HFFc6 (cell line): Measurements from ENCODE around the gene TWF2. TPM values are rescaled to one million over a fixed set of nuclear protein-coding genes. Genes with fewer than 3 reads are reported as not detected.

Experiments
- DNase-seq: peaks from one replicate; pipeline ENCODE4 v3.0.0-alpha.2; 2018
- H3K27ac Mint-ChIP-seq: 2 replicates; pipeline ENCODE4 v1.8.0; 2020; ENCODE audit warnings: mild to moderate bottlenecking, mixed read lengths
- H3K27me3 Mint-ChIP-seq: 2 replicates; pipeline ENCODE4 v1.8.0; 2021; ENCODE audit warnings: mild to moderate bottlenecking, moderate library complexity, mixed read lengths; ENCODE audit not compliant: insufficient read depth
- H3K36me3 Mint-ChIP-seq: 2 replicates; pipeline ENCODE4 v1.8.0; 2021; ENCODE audit warnings: low read depth, mixed read lengths
- H3K4me1 Mint-ChIP-seq: 2 replicates; pipeline ENCODE4 v1.8.0; 2020; ENCODE audit warnings: low read depth, mixed read lengths
- H3K4me3 Mint-ChIP-seq: 2 replicates; pipeline ENCODE4 v1.8.0; 2020; ENCODE audit warnings: mild to moderate bottlenecking, moderate library complexity, mixed read lengths
- H3K9me3 Mint-ChIP-seq: 2 replicates; pipeline ENCODE4 v1.8.0; 2020; ENCODE audit warnings: mild to moderate bottlenecking, mixed read lengths
- microRNA-seq: library from miRNA; unstranded; fragments of <30 nt; microRNA quantifications from one replicate; pipeline ENCODE4, GENCODE V29; 2019
- total RNA-seq, 6 experiments: library from RNA; stranded (reverse); fragmentation: NEBNext Ultra II Directional; extraction: Animal tissue kit (Norgen Biotek cat#: 25700); gene quantifications; 2 replicates in 1 of 6; 3 replicates in 5 of 6; pipeline ENCODE4 v1.2.3, GENCODE V29; 2021
- TF ChIP-seq, protein P1 (sequence below): fragments of 200-600 bp; sonication (generic); IDR thresholded peaks from 2 replicates; pipeline ENCODE4 v1.5.0; 2021; ENCODE audit warnings: antibody characterized with exemption, mild to moderate bottlenecking

TWF2 gene
- total RNA-seq, 6 experiments from 2014 or later: 73.9 to 83.0 (median 80.7) TPM

DNA sequence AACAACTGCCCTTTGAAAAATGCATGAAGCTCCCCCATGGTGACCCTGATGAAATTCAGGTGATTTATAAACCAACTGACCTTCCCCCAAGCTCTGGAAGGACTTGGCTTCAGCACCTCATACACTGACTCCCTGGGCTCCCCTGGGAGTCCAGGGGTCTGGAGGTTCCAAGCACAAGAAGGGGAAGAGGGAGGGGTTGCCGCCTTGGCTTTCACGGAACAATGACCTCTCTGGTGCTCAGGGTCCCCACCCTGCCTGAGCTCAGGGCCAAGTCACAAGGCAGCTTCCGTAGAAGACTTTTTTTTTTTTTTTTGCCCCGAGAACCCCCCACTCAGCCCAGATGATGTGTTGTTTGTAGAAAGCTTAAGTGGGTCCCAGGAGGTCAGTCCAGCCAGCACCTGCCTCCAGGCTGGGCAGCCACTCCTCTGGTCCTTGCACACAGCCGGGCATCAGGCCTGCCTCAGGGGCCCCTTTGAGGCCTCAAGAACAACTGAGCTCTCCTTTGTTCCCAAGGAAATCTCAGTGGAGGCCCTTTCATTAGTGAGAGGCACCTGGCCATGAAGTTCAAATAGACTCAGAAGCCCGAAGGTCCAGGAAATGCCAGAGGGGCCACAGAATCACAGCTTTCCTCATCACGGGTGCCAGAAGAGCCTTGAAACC, 55.0 kb downstream of the TWF2 start:
- Mint-ChIP-seq H3K36me3 (no peaks in the 10 kb centered on the region), H3K4me1 (no peaks in the 10 kb centered on the region), H3K4me3 (no peak overlapping the region), H3K9me3 (no peaks in the 10 kb centered on the region), H3K27me3 (peaks cover 9% of the 10 kb centered on the region), H3K27ac (no peak overlapping the region)
- DNase-seq: no peak
- TF ChIP-seq, protein P1, sequence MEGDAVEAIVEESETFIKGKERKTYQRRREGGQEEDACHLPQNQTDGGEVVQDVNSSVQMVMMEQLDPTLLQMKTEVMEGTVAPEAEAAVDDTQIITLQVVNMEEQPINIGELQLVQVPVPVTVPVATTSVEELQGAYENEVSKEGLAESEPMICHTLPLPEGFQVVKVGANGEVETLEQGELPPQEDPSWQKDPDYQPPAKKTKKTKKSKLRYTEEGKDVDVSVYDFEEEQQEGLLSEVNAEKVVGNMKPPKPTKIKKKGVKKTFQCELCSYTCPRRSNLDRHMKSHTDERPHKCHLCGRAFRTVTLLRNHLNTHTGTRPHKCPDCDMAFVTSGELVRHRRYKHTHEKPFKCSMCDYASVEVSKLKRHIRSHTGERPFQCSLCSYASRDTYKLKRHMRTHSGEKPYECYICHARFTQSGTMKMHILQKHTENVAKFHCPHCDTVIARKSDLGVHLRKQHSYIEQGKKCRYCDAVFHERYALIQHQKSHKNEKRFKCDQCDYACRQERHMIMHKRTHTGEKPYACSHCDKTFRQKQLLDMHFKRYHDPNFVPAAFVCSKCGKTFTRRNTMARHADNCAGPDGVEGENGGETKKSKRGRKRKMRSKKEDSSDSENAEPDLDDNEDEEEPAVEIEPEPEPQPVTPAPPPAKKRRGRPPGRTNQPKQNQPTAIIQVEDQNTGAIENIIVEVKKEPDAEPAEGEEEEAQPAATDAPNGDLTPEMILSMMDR: no peak

DNA sequence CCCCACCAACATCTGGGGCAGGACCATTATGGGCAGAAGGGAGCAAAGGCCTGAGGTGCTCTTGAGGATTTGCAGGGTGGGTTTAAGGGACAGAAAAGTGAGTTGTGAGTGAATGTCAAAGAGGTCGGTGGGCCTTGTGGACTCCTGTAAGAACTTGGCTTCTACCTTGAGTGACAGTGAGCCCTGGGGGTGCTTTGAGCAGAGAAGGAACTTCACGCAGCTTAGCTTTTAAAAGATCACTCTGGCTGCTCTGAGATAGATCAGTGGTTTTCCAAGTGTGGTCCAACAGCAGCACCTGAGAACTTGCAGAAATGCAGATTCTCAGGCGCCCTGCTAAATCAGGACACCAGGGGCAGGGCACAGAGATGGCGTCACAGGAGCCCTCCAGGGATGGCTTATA, 56.3 kb downstream of the TWF2 start:
- Mint-ChIP-seq H3K4me3 (no peak overlapping the region), H3K4me1 (no peaks in the 10 kb centered on the region)
- TF ChIP-seq, protein P1: no peak

DNA sequence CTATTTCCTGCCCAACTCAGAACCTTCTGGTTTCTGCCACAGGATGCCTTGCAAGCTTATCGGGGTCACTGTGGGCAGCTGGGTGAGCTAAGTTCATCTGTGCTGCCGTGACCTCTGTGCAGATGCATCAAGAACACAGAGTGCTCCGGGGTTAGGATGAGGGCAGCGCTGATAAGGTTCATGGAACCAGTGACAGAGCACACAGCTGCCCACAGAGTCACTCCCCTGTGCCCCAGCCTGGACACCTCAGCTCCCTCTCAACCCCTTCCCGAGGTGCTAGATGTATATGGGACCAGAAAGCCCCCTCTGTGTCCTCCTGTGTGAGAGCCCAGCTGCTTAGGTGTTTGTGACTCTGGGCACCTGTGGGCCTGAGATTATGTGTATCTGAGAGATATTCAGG, 56.8 kb downstream of the TWF2 start:
- Mint-ChIP-seq H3K36me3 (no peaks in the 10 kb centered on the region), H3K27me3 (peaks cover 17% of the 10 kb centered on the region), H3K4me1 (no peaks in the 10 kb centered on the region), H3K4me3 (no peak overlapping the region), H3K9me3 (no peaks in the 10 kb centered on the region), H3K27ac (no peak overlapping the region)
- TF ChIP-seq, protein P1: no peak
- DNase-seq: no peak

More for the DNA sequence above, 56.3 kb downstream of the TWF2 start:
- H3K27me3 Mint-ChIP-seq: peaks cover 17% of the 10 kb centered on the region
- H3K27ac Mint-ChIP-seq: no peak overlapping the region
- no peaks in the 10 kb centered on the region for H3K9me3 Mint-ChIP-seq
- H3K36me3 Mint-ChIP-seq: no peaks in the 10 kb centered on the region
- no peak for DNase-seq

DNA sequence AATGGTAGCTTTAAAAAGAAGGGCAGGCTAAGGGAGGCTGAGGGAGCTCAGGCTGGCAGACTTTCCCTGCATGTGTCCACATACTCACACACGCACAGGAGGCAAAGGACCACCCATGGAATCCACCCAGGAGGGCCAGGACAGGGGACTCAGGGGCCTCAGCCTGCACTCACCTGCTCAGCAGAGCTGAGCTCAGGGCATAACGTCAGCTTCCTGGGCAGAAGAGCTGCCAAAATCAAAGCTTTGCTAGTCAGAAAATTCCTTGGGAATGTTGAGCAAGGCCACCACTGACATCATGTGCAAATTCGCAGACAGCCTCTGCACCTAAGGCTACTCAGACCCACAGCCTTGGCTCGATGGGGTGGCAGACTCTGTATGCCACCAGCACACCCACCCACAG, 57.4 kb downstream of the TWF2 start:
- peaks cover 17% of the 10 kb centered on the region for H3K27me3 Mint-ChIP-seq
- peak; percentile 39 for DNase-seq
- H3K9me3 Mint-ChIP-seq: no peaks in the 10 kb centered on the region
- TF ChIP-seq, protein P1: no peak
- H3K4me1 Mint-ChIP-seq: no peaks in the 10 kb centered on the region
- H3K4me3 Mint-ChIP-seq: no peak overlapping the region
- H3K36me3 Mint-ChIP-seq: no peaks in the 10 kb centered on the region
- H3K27ac Mint-ChIP-seq: no peak overlapping the region

Small RNA genes within 50 kb of the gene (microRNA-seq; reads per million reads assigned to microRNA genes)
- gene MIRLET7G: 36,481 reads per million, percentile 99 among the genes with 10 or more reads in this experiment

Other genes starting within 250 kb of the TWF2 start
- gene RPL29, start 243.3 kb downstream of the TWF2 start, total RNA-seq: 1,000 to 10,000 TPM; 1,011 to 1,270 (median 1,111) TPM
- 10 to 100 TPM; 31.7 to 43.3 (median 37.4) TPM for gene DUSP7, start 182.6 kb downstream of the TWF2 start, total RNA-seq
- 10 to 100 TPM; 11.0 to 21.3 (median 20.5) TPM for gene POC1A, start 84.7 kb downstream of the TWF2 start, total RNA-seq
- 10 to 100 TPM; 31.5 to 39.1 (median 35.1) TPM for gene ALAS1, start 41.0 kb downstream of the TWF2 start, total RNA-seq
- not detected for gene TLR9, start 13.5 kb downstream of the TWF2 start, total RNA-seq
- 10 to 100 TPM; 20.8 to 23.4 (median 20.9) TPM for gene PPM1M, start 6.6 kb upstream of the TWF2 start, total RNA-seq
- gene WDR82, start 39.5 kb upstream of the TWF2 start, total RNA-seq: 10 to 100 TPM; 55.2 to 62.0 (median 58.6) TPM
- 1 to 10 TPM; 7.0 to 9.9 (median 8.7) TPM for gene GLYCTK, start 48.7 kb upstream of the TWF2 start, total RNA-seq
- 1 to 10 TPM; 1.4 to 2.1 (median 1.8) TPM for gene DNAH1, start 77.2 kb upstream of the TWF2 start, total RNA-seq
- gene BAP1, start 170.8 kb upstream of the TWF2 start, total RNA-seq: 10 to 100 TPM; 58.5 to 72.8 (median 64.1) TPM
- 1 to 10 TPM; 2.9 to 5.0 (median 4.2) TPM for gene PHF7, start 171.5 kb upstream of the TWF2 start, total RNA-seq
- gene SEMA3G, start 205.9 kb upstream of the TWF2 start, total RNA-seq: not detected
- under 1 TPM in 4 of 6 experiments, not detected in 2; 0.35 to 0.55 (median 0.53) TPM for gene TNNC1, start 214.9 kb upstream of the TWF2 start, total RNA-seq
- 10 to 100 TPM; 46.4 to 62.5 (median 55.8) TPM for gene NISCH, start 216.4 kb upstream of the TWF2 start, total RNA-seq